ENCODE data around the gene C3orf80. TPM values are rescaled to one million over a fixed set of nuclear protein-coding genes. Genes with fewer than 3 reads are reported as not detected.
"Not testable (repeated sequence)": the region's sequence is repeated elsewhere in the genome, so short reads cannot be mapped to it uniquely, and the experiment has no call there.

C3orf80 gene
- total RNA-seq, 1 donor from 2014 or later, result 0.87 TPM

DNA sequence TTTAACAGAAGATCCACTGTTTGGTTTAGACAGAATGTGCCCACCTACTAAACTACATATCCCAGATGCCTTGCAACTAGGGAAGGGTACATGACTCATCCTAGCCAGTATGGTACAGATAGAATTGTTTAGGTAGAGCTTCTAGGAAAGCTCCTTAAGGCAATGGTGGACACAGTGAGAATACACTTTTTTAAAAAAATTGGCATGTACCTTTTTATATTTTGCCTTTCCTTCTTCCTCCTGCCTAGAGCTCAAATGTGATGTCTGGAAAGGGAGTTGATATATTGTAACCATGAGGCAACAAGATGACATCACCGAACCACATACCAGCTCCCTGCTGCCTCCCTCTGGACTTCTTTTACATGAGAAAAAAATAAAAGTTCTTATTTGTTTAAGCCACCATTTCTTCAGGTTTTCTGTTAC, 14.4 kb upstream of the C3orf80 start:
- no peak for DNase-seq (ENCODE audit: low spot score)

DNA sequence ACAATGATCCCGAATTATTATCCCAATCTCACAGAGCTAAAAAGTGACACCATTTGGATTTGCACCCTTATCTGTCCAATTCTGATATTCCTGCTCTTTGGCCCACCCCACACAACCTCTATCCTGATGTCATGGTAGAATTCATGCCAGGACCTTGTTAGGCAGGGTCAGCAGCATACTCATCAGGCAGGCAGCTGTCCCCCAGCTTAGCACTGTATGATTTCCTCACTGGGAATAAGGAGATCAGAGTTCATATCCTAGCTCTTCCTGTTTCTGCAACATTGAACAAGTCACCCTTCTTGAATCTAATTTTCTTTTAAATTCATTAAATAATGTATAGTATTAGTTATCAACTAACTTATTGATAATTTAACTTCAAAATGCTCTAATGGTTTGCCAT, 12.0 kb upstream of the C3orf80 start:
- DNase-seq (ENCODE audit: low spot score), result no peak

DNA sequence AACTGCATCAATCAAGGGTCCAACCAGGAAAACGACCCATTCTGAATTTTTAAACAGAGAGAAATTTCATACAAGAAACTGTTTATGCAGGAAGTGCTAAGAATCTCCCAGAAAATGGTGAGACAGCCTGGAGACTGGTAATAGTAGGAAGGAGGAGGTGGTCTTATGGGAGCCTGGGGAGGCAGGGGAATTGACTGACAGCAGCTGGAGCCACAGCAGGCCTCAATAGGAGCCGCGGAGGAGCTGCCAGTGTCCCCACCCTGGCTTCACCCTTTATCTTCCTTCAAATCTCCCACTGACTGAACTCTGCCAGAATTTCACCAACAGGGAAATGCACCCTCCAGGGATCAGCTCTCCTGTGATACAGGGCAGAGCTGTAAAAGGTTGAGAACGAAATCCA, 7.5 kb upstream of the C3orf80 start:
- no peak for DNase-seq (ENCODE audit: low spot score)

DNA sequence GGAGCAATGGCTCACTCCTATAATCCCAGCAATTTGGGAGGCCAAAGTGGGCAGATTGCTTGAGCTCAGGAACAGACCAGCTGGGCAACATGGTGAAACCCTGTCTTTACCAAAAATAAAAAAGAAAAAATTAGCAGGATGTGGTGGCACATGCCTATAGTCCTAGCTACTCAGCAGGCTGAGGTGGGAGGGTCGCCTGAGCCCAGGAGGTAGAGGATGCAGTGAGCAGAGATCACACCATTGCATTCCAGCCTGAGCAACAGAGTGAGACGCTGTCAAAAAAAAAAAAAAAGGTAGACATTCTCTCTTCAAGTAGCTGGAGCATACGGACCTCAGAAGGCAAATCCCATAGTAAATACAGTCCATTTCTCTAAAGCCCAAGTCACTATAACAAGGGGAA, 7.1 kb upstream of the C3orf80 start:
- DNase-seq (ENCODE audit: low spot score), result no peak

DNA sequence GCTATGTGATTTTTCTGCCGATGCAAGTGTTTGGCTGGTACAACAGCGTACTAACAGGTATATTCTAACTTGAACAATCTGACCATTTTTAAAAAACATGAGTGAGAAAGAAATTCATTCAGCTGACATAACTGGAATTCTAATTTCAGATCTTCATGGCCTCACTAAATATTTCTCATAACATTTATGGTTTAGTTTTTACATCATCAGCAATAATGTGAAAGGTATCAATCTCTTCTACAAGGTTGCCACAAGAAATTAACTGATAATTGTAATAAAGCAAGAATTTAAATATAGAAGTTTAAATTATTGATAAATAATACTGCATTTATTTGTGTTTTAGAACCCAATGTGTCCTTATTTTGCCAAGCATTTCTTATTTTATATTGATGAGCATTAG, 5.2 kb upstream of the C3orf80 start:
- no peak for DNase-seq (ENCODE audit: low spot score)

DNA sequence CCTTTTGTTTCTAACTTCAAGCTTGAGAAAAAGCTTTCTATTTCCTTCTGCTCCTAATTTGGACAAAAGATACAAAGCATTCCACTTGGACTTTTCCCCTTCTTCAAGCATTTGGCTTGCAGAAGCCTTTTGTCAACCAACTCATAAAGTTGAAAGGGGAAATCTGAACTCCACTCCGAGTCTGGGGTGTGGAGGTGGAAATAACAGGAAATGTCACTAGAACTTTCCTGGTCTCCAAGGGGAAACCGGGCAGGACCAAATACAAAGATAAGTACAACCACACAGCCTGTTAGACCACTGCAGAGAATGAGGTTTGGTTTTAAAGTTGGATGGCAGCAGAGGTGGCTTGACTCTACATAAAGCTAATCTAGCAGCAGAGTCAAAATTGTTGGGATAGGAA, 4.2 kb upstream of the C3orf80 start:
- no peak for DNase-seq (ENCODE audit: low spot score)

DNA sequence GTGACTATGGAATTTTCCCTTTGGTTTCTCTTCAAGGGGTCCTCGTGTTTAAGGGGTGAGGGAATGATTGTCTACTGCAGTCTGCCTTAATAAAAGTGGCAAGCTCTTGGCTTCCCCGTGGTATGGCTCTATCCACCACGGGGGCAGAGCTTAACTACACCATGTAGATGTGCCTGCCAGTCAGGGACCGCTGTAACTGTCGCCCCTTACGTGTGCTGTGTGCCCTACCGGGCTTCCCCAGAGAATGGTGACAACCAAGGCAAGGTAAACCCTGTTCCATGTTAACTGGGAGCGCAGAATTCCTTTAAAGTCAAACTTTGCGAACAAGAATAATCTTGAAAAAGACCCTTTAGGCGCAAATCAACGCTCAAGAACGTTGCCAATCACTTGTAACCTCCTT, 966 bp upstream of the C3orf80 start:
- no peak for DNase-seq (ENCODE audit: low spot score)

DNA sequence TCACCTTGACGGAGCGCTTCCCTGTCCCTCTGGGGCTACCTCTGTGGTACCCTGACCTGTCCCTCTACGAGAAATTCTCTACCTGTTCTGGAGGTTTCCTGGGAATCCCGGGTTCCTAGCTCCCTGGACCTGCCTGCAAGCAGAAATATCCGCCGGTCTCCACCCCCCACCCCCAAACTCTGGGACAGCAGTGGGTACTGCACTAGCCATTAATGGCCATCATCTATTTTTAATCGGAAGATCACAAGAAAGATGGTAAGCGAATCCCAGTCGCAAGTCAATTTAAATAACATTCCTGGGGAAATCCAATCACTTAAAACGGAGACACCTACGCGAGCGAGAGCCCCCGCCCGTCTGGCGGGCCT, 429 bp upstream of the C3orf80 start:
- DNase-seq (ENCODE audit: low spot score), result no peak

DNA sequence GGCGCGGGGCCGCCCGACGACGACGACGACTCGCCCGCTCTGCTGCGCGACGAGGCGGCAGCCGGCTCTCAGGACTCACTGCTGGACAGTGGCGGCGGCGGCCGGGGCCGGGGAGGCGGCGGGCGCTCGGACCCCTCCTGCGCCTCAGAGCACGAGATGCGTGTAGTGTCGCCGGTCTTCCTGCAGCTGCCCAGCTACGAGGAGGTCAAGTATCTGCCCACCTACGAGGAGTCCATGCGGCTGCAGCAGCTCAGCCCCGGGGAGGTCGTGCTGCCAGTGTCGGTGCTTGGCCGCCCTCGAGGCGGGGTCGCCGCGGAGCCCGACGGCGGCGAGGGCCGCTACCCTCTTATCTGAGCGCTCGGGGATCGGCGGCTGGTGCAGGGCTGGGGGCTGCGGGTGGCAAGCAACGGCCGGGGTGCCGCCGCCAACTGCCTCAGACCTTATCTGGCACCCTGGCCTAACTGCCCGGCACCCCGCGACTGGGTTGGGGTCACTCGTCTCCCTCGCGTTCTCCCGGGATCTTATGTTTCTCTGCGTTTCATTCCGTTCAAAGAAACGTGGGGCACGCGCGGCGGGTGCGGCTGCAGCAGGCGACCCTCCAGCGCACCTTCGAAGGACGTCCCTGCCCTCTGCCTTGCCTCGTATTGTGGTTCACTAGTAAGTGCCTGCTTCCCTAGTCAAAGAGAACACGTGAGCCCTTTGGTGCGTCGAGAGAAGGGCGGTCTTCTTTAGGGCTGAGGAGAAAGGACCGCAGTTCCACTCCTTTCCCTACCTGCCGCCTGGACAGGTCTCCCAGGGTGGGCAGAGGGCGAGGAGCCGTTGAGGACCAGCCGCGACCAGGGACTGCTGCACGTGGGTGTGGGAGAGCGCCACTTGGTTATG, 1.0 kb downstream of the C3orf80 start:
- no peak for DNase-seq (ENCODE audit: low spot score)

DNA sequence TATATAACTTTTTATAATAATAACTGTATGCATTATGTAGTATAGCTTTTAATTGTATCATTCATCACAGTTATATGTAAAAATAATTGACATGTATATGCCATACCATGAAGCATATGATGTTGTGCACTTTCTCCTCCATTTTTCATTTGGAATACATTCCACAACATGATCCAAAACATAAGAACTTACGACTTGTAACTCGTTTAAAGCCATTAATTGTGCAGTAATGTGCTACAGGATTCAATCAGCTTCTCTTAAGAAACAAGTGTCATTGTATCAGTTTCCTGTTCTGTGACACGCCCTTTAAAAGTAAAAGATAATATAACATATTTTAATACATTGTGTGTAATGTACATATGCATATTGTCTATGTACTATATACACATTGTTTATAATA, 2.2 kb downstream of the C3orf80 start:
- DNase-seq (ENCODE audit: low spot score), result no peak

DNA sequence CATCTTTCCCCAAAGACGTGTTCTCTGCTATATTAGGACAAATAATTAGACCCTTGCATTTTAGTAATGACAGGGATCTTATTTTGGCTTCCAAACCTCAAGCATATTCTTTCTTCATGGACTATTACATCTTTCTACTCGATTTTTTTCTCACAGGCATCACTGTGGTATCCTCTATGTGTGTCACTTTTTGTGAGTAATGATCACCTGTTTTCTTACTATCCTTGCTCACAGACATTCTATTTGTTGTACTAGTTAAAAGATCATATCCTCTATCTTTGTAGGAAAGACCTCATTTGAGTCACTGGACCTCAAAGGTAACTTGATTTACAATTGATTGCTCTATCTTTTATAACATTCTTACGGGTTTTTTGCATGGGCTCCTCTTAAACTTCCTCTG, 6.8 kb downstream of the C3orf80 start:
- no peak for DNase-seq (ENCODE audit: low spot score)

DNA sequence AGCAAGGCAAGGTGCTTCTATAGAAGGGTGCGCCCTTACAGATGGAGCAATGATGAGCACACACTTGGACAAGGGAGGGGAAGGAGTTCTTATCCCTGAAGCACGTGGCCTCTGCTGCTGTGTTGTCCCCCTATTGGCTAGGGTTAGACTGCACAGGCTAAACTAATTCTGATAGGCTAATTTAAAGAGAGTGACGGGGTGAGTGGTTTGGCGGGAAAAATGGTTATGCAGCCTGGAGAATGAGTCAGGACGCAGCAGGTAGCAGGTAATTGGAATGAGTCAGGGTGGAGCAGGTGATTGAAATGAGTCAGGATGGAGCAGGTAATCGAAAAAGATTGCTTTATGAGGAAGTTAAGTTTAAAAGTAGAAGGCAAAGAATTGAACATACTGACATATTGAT, 15.5 kb downstream of the C3orf80 start:
- DNase-seq (ENCODE audit: low spot score), result not testable (repeated sequence)

DNA sequence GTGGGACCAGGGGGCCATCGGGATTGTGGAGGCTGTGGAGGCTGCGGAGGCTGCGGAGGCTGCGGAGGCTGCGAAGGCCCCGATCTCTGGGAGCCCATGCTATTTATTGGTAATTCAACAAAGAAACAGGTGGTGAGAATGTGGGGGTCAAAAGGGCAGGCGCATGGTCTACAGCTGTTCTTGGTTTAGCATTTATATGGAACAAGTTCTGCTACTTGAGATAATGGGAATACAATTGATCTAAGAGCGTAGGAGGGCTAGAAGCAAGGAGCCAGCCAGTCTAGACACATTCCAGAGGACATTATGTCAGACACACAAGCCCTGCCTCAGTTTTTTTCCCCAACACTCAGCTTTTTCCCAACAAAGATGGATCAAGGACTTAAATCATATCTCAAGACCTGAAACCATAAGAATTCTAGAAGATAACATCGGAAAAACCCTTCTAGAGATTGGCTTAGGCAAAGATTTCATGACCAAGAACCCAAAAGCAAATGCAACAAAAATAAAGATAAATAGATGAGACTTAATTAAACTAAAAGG, 20.1 kb downstream of the C3orf80 start:
- DNase-seq (ENCODE audit: low spot score), result no peak

DNA sequence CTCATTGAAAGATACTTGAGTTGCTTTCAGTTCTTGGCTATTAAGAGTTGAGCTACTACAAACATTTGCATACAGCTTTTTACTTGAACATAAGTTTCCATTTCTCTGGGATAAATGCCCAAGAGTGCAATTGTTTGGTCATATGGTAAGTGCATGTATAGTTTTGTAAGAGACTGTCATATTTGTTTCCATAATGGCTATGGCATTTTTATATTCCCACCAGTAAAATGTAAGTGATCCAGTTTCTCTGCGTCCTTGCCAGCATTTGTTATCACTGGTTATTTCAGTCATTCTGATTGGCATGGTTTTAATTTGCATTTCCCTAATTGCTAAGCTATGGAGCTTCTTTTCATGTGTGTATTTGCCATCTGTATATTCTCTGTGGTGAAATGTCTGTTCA, 22.5 kb downstream of the C3orf80 start:
- no peak for DNase-seq (ENCODE audit: low spot score)

DNA sequence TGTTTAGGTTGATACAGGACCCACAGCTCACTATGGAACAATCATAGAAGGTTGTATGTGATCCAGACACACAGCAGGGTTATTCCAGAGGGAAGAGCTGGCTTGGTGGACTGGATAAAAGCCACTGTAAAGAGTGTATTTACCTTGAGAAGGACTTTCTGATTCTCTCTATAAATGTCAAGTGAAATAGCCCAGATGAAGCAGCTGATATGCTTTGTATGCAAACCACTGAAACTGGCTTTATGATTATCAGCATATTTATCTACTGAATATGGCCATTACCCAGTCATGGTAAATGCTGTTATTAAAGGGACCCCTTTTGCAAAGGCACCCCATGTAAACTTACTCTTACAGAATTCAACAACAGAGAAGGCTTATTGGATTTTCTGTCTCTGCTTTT, 28.1 kb downstream of the C3orf80 start:
- DNase-seq (ENCODE audit: low spot score), result no peak

DNA sequence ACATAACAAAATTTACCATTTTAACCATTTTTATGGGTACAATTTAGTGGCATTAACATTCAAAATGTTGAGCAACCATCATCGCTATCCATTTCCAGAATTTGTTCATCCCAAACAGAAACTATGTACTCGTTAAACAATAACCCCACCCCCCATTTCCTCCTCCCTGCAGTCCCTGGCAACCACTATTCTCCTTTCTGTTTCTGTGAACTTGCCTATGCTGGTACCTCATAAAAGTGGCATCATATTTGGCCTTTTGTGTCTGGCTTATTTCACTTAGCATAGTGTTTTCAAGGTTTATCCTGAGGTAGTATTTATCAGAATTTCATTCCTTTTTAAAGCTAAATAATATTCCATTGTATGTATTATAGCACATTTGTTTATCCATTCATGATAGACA, 32.4 kb downstream of the C3orf80 start:
- DNase-seq (ENCODE audit: low spot score), result no peak

DNA sequence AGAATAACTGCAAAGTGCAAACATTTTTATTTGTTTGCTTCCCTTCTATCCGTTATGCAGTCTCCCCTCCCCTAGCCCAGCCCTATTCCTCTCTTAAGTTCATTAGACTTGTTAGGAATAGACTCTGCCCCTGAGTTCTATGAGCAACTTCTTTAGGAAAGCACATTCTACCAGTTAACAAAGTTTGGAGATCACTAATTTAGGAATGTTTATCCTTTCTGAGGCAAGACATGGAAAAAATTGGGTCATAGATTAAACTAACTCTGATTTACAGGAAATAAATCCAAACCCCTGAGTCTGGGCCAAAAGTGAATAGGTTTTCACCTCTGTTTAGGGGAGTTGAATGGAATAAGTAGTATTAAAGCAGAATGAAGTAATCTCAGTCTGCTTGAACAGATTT, 34.4 kb downstream of the C3orf80 start:
- DNase-seq (ENCODE audit: low spot score), result no peak

DNA sequence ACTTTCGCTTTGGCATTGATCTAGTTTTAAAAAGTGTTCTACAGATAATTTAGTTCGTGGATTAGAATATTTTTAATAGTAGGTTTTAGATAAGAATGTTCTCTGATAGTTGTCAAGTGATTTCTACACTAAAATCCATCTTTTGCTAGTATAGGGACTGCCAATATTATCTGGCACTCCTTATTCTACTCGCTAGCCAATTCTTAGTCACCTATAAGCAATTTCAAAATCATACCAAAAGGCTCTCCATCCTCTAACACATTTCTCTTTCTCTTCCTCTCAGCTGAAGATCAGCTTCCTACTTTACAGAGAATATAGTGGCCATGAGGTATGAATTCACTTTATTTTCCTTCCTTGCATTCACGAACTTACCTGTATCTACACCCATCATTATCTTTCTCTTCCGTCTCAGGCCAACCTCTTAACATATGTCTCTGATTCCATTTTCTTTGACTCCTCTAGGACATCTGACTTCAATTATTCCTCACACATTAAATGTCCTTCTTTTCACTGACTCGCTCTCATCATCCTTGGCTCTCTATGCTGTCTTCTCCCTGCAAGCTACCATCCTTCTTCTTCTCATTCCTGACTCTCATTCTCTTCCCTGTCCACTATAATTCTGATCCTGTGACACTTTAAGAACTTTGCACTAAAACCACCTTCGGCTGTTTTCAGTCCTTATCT, 35.5 kb downstream of the C3orf80 start:
- no peak for DNase-seq (ENCODE audit: low spot score)

DNA sequence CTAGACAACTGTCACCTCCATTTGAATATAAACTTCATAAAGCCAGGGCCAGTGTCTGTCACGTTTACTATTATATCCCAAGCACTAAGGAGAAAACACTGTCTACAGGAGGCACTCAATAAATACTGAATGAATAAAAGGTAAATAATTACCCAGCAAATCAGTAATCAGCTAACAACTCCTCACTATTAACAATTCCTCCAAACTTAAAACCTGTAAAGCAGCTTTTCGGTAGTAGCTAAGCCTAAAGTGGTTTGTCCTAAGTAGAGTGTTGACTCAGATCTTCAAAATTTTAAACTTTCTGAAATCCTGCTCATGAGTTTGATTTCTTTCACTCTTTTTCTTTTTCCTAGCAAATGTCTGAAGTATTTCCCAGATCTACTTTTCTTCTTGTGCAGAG, 39.9 kb downstream of the C3orf80 start:
- DNase-seq (ENCODE audit: low spot score), result no peak

Measured in mesenteric fat pad (tissue), 1 donor.